IMR-90 (cell line): ENCODE measurements around the gene PACSIN2. TPM values are rescaled to one million over a fixed set of nuclear protein-coding genes. Genes with fewer than 3 reads are reported as not detected.
A peak's percentile ranks its signal among the peaks of the same experiment; 100 is the strongest.

Experiments used
- ATAC-seq: fragments of 200-7000 bp; cut with Tn5 transposase; 2 replicates; pipeline ENCODE4 v1.9.1; 2020; ENCODE audit warnings: low read depth, mild to moderate bottlenecking, moderate library complexity
- BruUV-seq: library from RNA; stranded (reverse); fragments of 400-500 nt; replicated peaks from 2 replicates; lab custom pipeline; 2021; lab: Mats Ljungman, UMichigan
- CTCF ChIA-PET: fragments of 300-600 bp; formaldehyde crosslinking; extraction: SDS; loops from one replicate; lab custom pipeline; 2021; ENCODE audit warnings: antibody characterized with exemption; lab: Yijun Ruan, JAX
- POLR2A ChIA-PET: fragments of 300-600 bp; sonication (Branson Sonifier 250); formaldehyde crosslinking; loops from one replicate; lab custom pipeline; 2022; ENCODE audit warnings: antibody characterized with exemption; ENCODE audit not compliant: unreplicated experiment; lab: Charles Lee
- DNase-seq: peaks from one replicate; pipeline ENCODE4 v3.0.0; 2013
- H2AFZ ChIP-seq: replicated peaks from 2 replicates; pipeline ENCODE3; 2013; ENCODE audit warnings: low read length, mild to moderate bottlenecking; ENCODE audit not compliant: poor library complexity
- H2AK5ac ChIP-seq: 2 replicates; pipeline ENCODE4 v1.6.1; 2013; ENCODE audit warnings: low read depth, low read length, inconsistent platforms
- H2AK9ac ChIP-seq: replicated peaks from 2 replicates; pipeline ENCODE3; 2013; ENCODE audit warnings: mild to moderate bottlenecking, low read depth, low read length, moderate library complexity; ENCODE audit not compliant: poor library complexity
- H2BK120ac ChIP-seq: 2 replicates; pipeline ENCODE4 v1.6.1; 2013; ENCODE audit warnings: low read depth, low read length, inconsistent platforms
- H2BK15ac ChIP-seq: 3 replicates; pipeline ENCODE4 v1.6.1; 2013; ENCODE audit warnings: low read depth, low read length, inconsistent platforms
- H2BK20ac ChIP-seq: 2 replicates; pipeline ENCODE4 v1.6.1; 2013; ENCODE audit warnings: low read depth, mild to moderate bottlenecking, inconsistent platforms, low read length, moderate library complexity
- H2BK5ac ChIP-seq: 2 replicates; pipeline ENCODE4 v1.6.1; 2013; ENCODE audit warnings: mild to moderate bottlenecking, low read depth, low read length, inconsistent platforms; ENCODE audit not compliant: poor library complexity, severe bottlenecking
- H3K14ac ChIP-seq: replicated peaks from 2 replicates; pipeline ENCODE4 v1.6.1; 2013; ENCODE audit warnings: low read depth, low read length, inconsistent platforms
- H3K18ac ChIP-seq: 2 replicates; pipeline ENCODE4 v1.6.1; 2013; ENCODE audit warnings: low read depth, low read length, control low read depth
- H3K23ac ChIP-seq: 2 replicates; pipeline ENCODE4 v1.6.1; 2013; ENCODE audit warnings: low read depth, low read length, inconsistent platforms
- H3K27ac ChIP-seq: 2 replicates; pipeline ENCODE4 v1.5.1; 2013; ENCODE audit warnings: mild to moderate bottlenecking, control low read depth, low read length; ENCODE audit not compliant: insufficient read depth
- H3K27me3 ChIP-seq: 2 replicates; pipeline ENCODE4 v1.6.1; 2013; ENCODE audit warnings: low read length; ENCODE audit not compliant: control insufficient read depth, insufficient read depth
- H3K36me3 ChIP-seq: 2 replicates; pipeline ENCODE4 v1.6.1; 2013; ENCODE audit warnings: low read length, mixed read lengths; ENCODE audit not compliant: control insufficient read depth, insufficient read depth
- H3K4ac ChIP-seq: 2 replicates; pipeline ENCODE4 v1.6.1; 2013; ENCODE audit warnings: low read depth, low read length, inconsistent platforms
- H3K4me1 ChIP-seq: 2 replicates; pipeline ENCODE4 v1.6.1; 2013; ENCODE audit warnings: low read length, mixed read lengths; ENCODE audit not compliant: control insufficient read depth, insufficient read depth
- H3K4me2 ChIP-seq: 2 replicates; pipeline ENCODE4 v1.6.1; 2013; ENCODE audit warnings: low read depth, mild to moderate bottlenecking, control low read depth, low read length, moderate library complexity
- H3K4me3 ChIP-seq: 2 replicates; pipeline ENCODE4 v1.5.1; 2013; ENCODE audit warnings: low read depth, mild to moderate bottlenecking, control low read depth, low read length, moderate library complexity; ENCODE audit not compliant: insufficient read depth
- H3K56ac ChIP-seq: 2 replicates; pipeline ENCODE4 v1.6.1; 2013; ENCODE audit warnings: low read length, inconsistent platforms; ENCODE audit not compliant: insufficient read depth; ENCODE audit errors: extremely low read depth
- H3K79me1 ChIP-seq, 2 experiments: 2 replicates each; pipeline ENCODE4 v1.6.1; 2013; ENCODE audit warnings: low read length in 2 of 2, inconsistent platforms in 1 of 2, low read depth in 1 of 2
- H3K9ac ChIP-seq: 2 replicates; pipeline ENCODE4 v1.6.1; 2013; ENCODE audit warnings: low read depth, low read length, control low read depth
- H3K9me1 ChIP-seq: 2 replicates; pipeline ENCODE4 v1.6.1; 2013; ENCODE audit warnings: low read length, inconsistent platforms; ENCODE audit not compliant: insufficient read depth
- H3K9me3 ChIP-seq: 2 replicates; pipeline ENCODE4 v1.6.1; 2013; ENCODE audit warnings: low read length; ENCODE audit not compliant: control insufficient read depth, insufficient read depth
- H4K20me1 ChIP-seq: 2 replicates; pipeline ENCODE4 v1.6.1; 2013; ENCODE audit warnings: low read length, inconsistent platforms; ENCODE audit not compliant: insufficient read depth
- H4K5ac ChIP-seq: 2 replicates; pipeline ENCODE4 v1.6.1; 2013; ENCODE audit warnings: mild to moderate bottlenecking, low read depth, low read length, control low read depth
- H4K8ac ChIP-seq, 2 experiments: 2 replicates each; pipeline ENCODE4 v1.6.1; 2013; ENCODE audit warnings: low read depth in 2 of 2, low read length in 2 of 2, control low read depth in 1 of 2, inconsistent platforms in 1 of 2
- H4K91ac ChIP-seq: 2 replicates; pipeline ENCODE4 v1.6.1; 2013; ENCODE audit warnings: low read depth, low read length, inconsistent platforms; ENCODE audit not compliant: insufficient read depth
- BHLHE40 ChIP-seq: fragments of 150-350 bp; IDR thresholded peaks from 2 replicates; pipeline ENCODE4 v1.6.1; 2016; ENCODE audit warnings: mild to moderate bottlenecking, low read depth, low read length
- CEBPB ChIP-seq: IDR thresholded peaks from 2 replicates; pipeline ENCODE4 v1.6.1; 2012; ENCODE audit warnings: low read depth, low read length, improper control_type of control experiment
- FOS ChIP-seq: fragments of 150-350 bp; IDR thresholded peaks from 2 replicates; pipeline ENCODE4 v1.6.1; 2016; ENCODE audit warnings: low read depth, low read length
- MAFK ChIP-seq: IDR thresholded peaks from 2 replicates; pipeline ENCODE4 v1.6.1; 2012; ENCODE audit warnings: low read depth, low read length, improper control_type of control experiment
- NFE2L2 ChIP-seq: fragments of 150-350 bp; IDR thresholded peaks from 2 replicates; pipeline ENCODE4 v1.6.1; 2016; ENCODE audit warnings: low read depth, mild to moderate bottlenecking, low read length
- WGBS, 2 experiments: methylation state at CpG; one replicate each; pipeline versions ENCODE4 v1.1.5 to v1.1.7; 2013; ENCODE audit warnings: missing lambda C conversion rate in 2 of 2; ENCODE audit not compliant: insufficient read length in 1 of 2; ENCODE audit errors: extremely low coverage in 2 of 2; 5-methylcytosine and 5-hydroxymethylcytosine counted together
- dilution Hi-C: fragments of 300-500 bp; cut with HindIII; formaldehyde crosslinking; loops from one replicate; pipeline ENCODE4 v1.14.3; 2018; ENCODE audit warnings: low sequenced_read_pairs; ENCODE audit not compliant: unreplicated experiment
- in situ Hi-C: fragments of 300-500 bp; cut with MboI; formaldehyde crosslinking; loops from 3 replicates; pipeline ENCODE4 v1.14.3; 2019; ENCODE audit warnings: low sequenced_read_pairs, inconsistent platforms, mixed read lengths
- intact Hi-C: fragments of 100-400 bp; cut with micrococcal nuclease; formaldehyde crosslinking; loops from 2 replicates; pipeline ENCODE4 v1.10.0; 2022
- polyA plus RNA-seq, 3 experiments: library from polyadenylated mRNA; depleted of rRNA; stranded (reverse); fragments of >200 nt; gene quantifications; 2 replicates each; pipeline ENCODE4 v1.2.3, GENCODE V29; 2012; ENCODE audit warnings: low replicate concordance in 1 of 3
- total RNA-seq: library from RNA; depleted of rRNA; stranded (reverse); fragments of >200 nt; gene quantifications from 2 replicates; pipeline ENCODE4 v1.2.3, GENCODE V29; 2012
- TF ChIP-seq, protein P1 (sequence below): fragments of 150-350 bp; IDR thresholded peaks from 2 replicates; pipeline ENCODE4 v1.6.1; 2017; ENCODE audit warnings: mild to moderate bottlenecking, antibody characterized with exemption, low read length, low read depth

The PACSIN2 gene
- total and polyA plus RNA-seq, 2 of the 4 experiments (the other 2 are of a cell fraction), result 85.0 to 118 TPM

DNA sequence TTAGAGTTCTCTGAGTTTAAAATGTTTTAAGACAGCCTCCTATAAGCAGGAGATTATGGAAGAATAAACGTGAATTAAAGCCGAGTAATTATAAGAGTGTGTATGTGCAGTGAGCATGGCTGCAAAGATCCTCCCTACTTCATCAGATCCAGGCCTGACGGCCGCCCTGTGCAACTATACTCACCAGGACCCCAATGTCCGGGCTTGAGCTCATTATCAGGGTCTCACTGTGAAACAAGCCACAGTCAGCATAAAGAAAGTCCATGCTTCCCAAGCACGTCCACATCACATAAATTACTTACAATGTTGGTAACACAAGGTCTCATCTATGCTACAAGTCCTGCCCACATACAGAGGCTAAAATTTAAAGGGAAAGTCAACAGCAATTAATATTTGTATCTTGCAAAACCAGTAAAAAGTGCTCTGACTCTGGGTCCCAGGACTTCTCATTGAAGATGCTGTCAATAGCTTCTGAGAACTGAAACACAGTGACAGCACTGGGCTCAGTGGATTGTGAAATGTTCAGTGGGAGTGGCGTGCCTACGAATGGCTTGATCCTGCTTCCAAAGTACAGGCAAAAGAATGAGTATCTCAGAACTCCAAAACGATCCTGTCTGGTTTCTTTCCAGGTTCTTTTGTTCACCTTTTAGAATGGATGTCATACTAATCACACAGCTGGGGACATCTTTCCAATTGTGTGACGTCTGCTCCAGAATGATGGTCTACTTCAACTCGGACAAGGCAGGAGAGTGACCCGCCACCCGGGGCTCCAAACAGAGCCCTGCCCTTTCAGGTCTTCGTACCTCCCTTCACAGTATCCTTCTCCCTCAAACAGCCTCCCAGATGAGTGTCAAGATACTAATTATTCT lies 85.7 kb downstream of the PACSIN2 start:
- TF ChIP-seq, protein P1, sequence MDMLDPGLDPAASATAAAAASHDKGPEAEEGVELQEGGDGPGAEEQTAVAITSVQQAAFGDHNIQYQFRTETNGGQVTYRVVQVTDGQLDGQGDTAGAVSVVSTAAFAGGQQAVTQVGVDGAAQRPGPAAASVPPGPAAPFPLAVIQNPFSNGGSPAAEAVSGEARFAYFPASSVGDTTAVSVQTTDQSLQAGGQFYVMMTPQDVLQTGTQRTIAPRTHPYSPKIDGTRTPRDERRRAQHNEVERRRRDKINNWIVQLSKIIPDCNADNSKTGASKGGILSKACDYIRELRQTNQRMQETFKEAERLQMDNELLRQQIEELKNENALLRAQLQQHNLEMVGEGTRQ, result no peak
- TF ChIP-seq BHLHE40 (no peak), CEBPB (peak; percentile 45; the same call in 1 of the 2 replicates), FOS (no peak), NFE2L2 (no peak), MAFK (peak; percentile 42; the same call in 1 of the 2 replicates)
- H3K4me3 ChIP-seq, result no peak overlapping the region
- H4K5ac ChIP-seq, result no peak overlapping the region
- BruUV-seq, result no TSS peak
- H3K79me1 ChIP-seq, result peaks cover 42 to 85% of the 10 kb centered on the region in 2 experiments
- DNase-seq, result no peak
- no peak overlapping the region for H3K18ac ChIP-seq
- dilution Hi-C loops, result no loop called here
- H3K4me2 ChIP-seq, result no peak overlapping the region
- H2BK15ac ChIP-seq, result no peak overlapping the region
- no peaks in the 10 kb centered on the region for H3K9me3 ChIP-seq
- no peak overlapping the region for H3K4ac ChIP-seq
- no peak overlapping the region for H3K23ac ChIP-seq
- WGBS, 2 experiments, result 85% methylated on average over 2 of the region's 14 CpGs; no CpG with 5 or more reads in 1 of the 2 experiments
- H3K9ac ChIP-seq, result no peak overlapping the region
- no peaks in the 10 kb centered on the region; the same call in 1 of the 2 replicates for H3K36me3 ChIP-seq
- ChIA-PET POLR2A (no interaction called here), CTCF (no interaction called here)
- H3K14ac ChIP-seq, result no peak overlapping the region
- H3K56ac ChIP-seq, result no peak overlapping the region
- no peak overlapping the region for H2BK120ac ChIP-seq
- no peak overlapping the region for H2AK9ac ChIP-seq
- peaks cover 30% of the 10 kb centered on the region for H3K4me1 ChIP-seq
- intact Hi-C loops, result no loop called here
- no peak overlapping the region for H4K91ac ChIP-seq
- peaks cover 77% of the 10 kb centered on the region for H4K20me1 ChIP-seq
- H3K27ac ChIP-seq, result no peak overlapping the region
- ATAC-seq, result no peak
- H2BK5ac ChIP-seq, result no peak overlapping the region
- peaks cover 43% of the 10 kb centered on the region for H3K9me1 ChIP-seq
- H4K8ac ChIP-seq, result no peak overlapping the region
- in situ Hi-C loops, result no loop called here
- no peak overlapping the region for H2AK5ac ChIP-seq
- H2AFZ ChIP-seq, result no peak overlapping the region
- H2BK20ac ChIP-seq, result no peak overlapping the region
- no peaks in the 10 kb centered on the region for H3K27me3 ChIP-seq
